HEK293 (cell line): Measurements from ENCODE around the gene CWC25.

Experiments used
- EGR2 ChIP-seq: fragments of 450-650 bp; formaldehyde crosslinking; IDR thresholded peaks from 2 replicates; pipeline ENCODE4 v1.5.1; 2016; ENCODE audit warnings: low read depth, missing biosample characterization, missing genetic modification characterization
- GLIS1 ChIP-seq: fragments of 450-650 bp; formaldehyde crosslinking; IDR thresholded peaks from 2 replicates; pipeline ENCODE4 v1.5.1; 2016; ENCODE audit warnings: missing biosample characterization, missing genetic modification characterization
- KLF8 ChIP-seq: fragments of 450-650 bp; formaldehyde crosslinking; IDR thresholded peaks from 2 replicates; pipeline ENCODE4 v1.5.1; 2016; ENCODE audit warnings: missing biosample characterization, missing genetic modification characterization
- OVOL3 ChIP-seq: fragments of 450-650 bp; formaldehyde crosslinking; IDR thresholded peaks from 2 replicates; pipeline ENCODE4 v1.5.1; 2016; ENCODE audit warnings: missing biosample characterization, missing genetic modification characterization
- SP2 ChIP-seq: fragments of 450-650 bp; formaldehyde crosslinking; IDR thresholded peaks from 2 replicates; pipeline ENCODE4 v1.5.1; 2016; ENCODE audit warnings: missing biosample characterization, missing genetic modification characterization
- TRIM28 ChIP-seq: IDR thresholded peaks from 2 replicates; pipeline ENCODE4 v1.6.1; 2011; ENCODE audit warnings: low read length, control low read depth, borderline replicate concordance
- ZBTB20 ChIP-seq: fragments of 450-650 bp; formaldehyde crosslinking; IDR thresholded peaks from 2 replicates; pipeline ENCODE4 v1.5.1; 2016; ENCODE audit warnings: missing biosample characterization, missing genetic modification characterization
- ZBTB8A ChIP-seq: fragments of 450-650 bp; formaldehyde crosslinking; IDR thresholded peaks from 2 replicates; pipeline ENCODE4 v1.5.1; 2016; ENCODE audit warnings: missing biosample characterization, missing genetic modification characterization
- ZNF114 ChIP-seq: fragments of 450-650 bp; formaldehyde crosslinking; IDR thresholded peaks from 2 replicates; pipeline ENCODE4 v1.5.0; 2017; ENCODE audit warnings: missing biosample characterization, missing genetic modification characterization
- ZNF132 ChIP-seq: fragments of 450-650 bp; formaldehyde crosslinking; IDR thresholded peaks from 2 replicates; pipeline ENCODE4 v1.5.1; 2017; ENCODE audit warnings: missing biosample characterization, missing genetic modification characterization, borderline replicate concordance
- ZNF155 ChIP-seq: fragments of 450-650 bp; formaldehyde crosslinking; IDR thresholded peaks from 2 replicates; pipeline ENCODE4 v1.5.1; 2016; ENCODE audit warnings: missing biosample characterization, missing genetic modification characterization
- ZNF211 ChIP-seq: fragments of 450-650 bp; formaldehyde crosslinking; IDR thresholded peaks from 2 replicates; pipeline ENCODE4 v1.5.1; 2016; ENCODE audit warnings: low read depth, missing biosample characterization, missing genetic modification characterization
- ZNF24 ChIP-seq: fragments of 450-650 bp; formaldehyde crosslinking; IDR thresholded peaks from 2 replicates; pipeline ENCODE4 v1.5.1; 2016; ENCODE audit warnings: missing biosample characterization, missing genetic modification characterization
- ZNF302 ChIP-seq: fragments of 450-650 bp; formaldehyde crosslinking; IDR thresholded peaks from 2 replicates; pipeline ENCODE4 v1.5.1; 2016; ENCODE audit warnings: missing biosample characterization, missing genetic modification characterization, low read depth
- ZNF324 ChIP-seq: fragments of 450-650 bp; formaldehyde crosslinking; IDR thresholded peaks from 2 replicates; pipeline ENCODE4 v1.5.1; 2016; ENCODE audit warnings: missing biosample characterization, missing genetic modification characterization
- ZNF37A ChIP-seq: fragments of 450-650 bp; IDR thresholded peaks from 2 replicates; pipeline ENCODE4 v1.5.1; 2018; ENCODE audit warnings: missing biosample characterization, missing genetic modification characterization
- ZNF394 ChIP-seq: fragments of 450-650 bp; formaldehyde crosslinking; IDR thresholded peaks from 2 replicates; pipeline ENCODE4 v1.5.1; 2016; ENCODE audit warnings: missing biosample characterization, missing genetic modification characterization, mild to moderate bottlenecking, moderate library complexity, borderline replicate concordance
- ZNF426 ChIP-seq: fragments of 450-650 bp; formaldehyde crosslinking; IDR thresholded peaks from 2 replicates; pipeline ENCODE4 v1.5.1; 2017; ENCODE audit warnings: missing biosample characterization, missing genetic modification characterization, mild to moderate bottlenecking, inconsistent platforms, moderate library complexity
- ZNF521 ChIP-seq: fragments of 450-650 bp; formaldehyde crosslinking; IDR thresholded peaks from 2 replicates; pipeline ENCODE4 v1.5.1; 2017; ENCODE audit warnings: missing biosample characterization, mild to moderate bottlenecking, missing genetic modification characterization
- ZNF530 ChIP-seq: fragments of 450-650 bp; formaldehyde crosslinking; IDR thresholded peaks from 2 replicates; pipeline ENCODE4 v1.5.1; 2016; ENCODE audit warnings: low read depth, missing biosample characterization, missing genetic modification characterization
- ZNF544 ChIP-seq: fragments of 450-650 bp; formaldehyde crosslinking; IDR thresholded peaks from 2 replicates; pipeline ENCODE4 v1.5.0; 2017; ENCODE audit warnings: missing biosample characterization, missing genetic modification characterization
- ZNF548 ChIP-seq: fragments of 450-650 bp; formaldehyde crosslinking; IDR thresholded peaks from 2 replicates; pipeline ENCODE4 v1.5.1; 2016; ENCODE audit warnings: missing biosample characterization, missing genetic modification characterization
- ZNF558 ChIP-seq: fragments of 450-650 bp; formaldehyde crosslinking; IDR thresholded peaks from 2 replicates; pipeline ENCODE4 v1.5.1; 2016; ENCODE audit warnings: missing biosample characterization, missing genetic modification characterization
- ZNF623 ChIP-seq: fragments of 450-650 bp; formaldehyde crosslinking; IDR thresholded peaks from 2 replicates; pipeline ENCODE4 v1.5.1; 2016; ENCODE audit warnings: missing biosample characterization, missing genetic modification characterization
- ZNF654 ChIP-seq: fragments of 450-650 bp; formaldehyde crosslinking; IDR thresholded peaks from 2 replicates; pipeline ENCODE4 v1.5.1; 2016; ENCODE audit warnings: low read depth, missing biosample characterization, missing genetic modification characterization
- ZNF777 ChIP-seq: fragments of 450-650 bp; formaldehyde crosslinking; IDR thresholded peaks from 2 replicates; pipeline ENCODE4 v1.5.1; 2017; ENCODE audit warnings: missing biosample characterization, missing genetic modification characterization, borderline replicate concordance
- ZNF837 ChIP-seq: fragments of 450-650 bp; formaldehyde crosslinking; IDR thresholded peaks from 2 replicates; pipeline ENCODE4 v1.5.1; 2016; ENCODE audit warnings: missing biosample characterization, missing genetic modification characterization
- TF ChIP-seq, protein P1 (sequence below): fragments of 450-650 bp; formaldehyde crosslinking; IDR thresholded peaks from 2 replicates; pipeline ENCODE4 v1.5.1; 2016; ENCODE audit warnings: missing biosample characterization, missing genetic modification characterization
- TF ChIP-seq, protein P2 (sequence below): fragments of 450-650 bp; formaldehyde crosslinking; optimal IDR thresholded peaks from 2 replicates; pipeline ENCODE3; 2016; ENCODE audit warnings: missing biosample characterization, mild to moderate bottlenecking, missing genetic modification characterization
- TF ChIP-seq, protein P3 (sequence below): fragments of 450-650 bp; formaldehyde crosslinking; IDR thresholded peaks from 2 replicates; pipeline ENCODE4 v1.5.1; 2016; ENCODE audit warnings: missing biosample characterization, missing genetic modification characterization
- TF ChIP-seq, protein P4 (sequence below): fragments of 450-650 bp; IDR thresholded peaks from 2 replicates; pipeline ENCODE4 v1.5.1; 2018; ENCODE audit warnings: missing biosample characterization, mild to moderate bottlenecking, missing genetic modification characterization
- TF ChIP-seq, protein P5 (sequence below): fragments of 450-650 bp; formaldehyde crosslinking; IDR thresholded peaks from 2 replicates; pipeline ENCODE4 v1.5.1; 2016; ENCODE audit warnings: missing biosample characterization, missing genetic modification characterization
- TF ChIP-seq, protein P6 (sequence below): fragments of 450-650 bp; formaldehyde crosslinking; IDR thresholded peaks from 2 replicates; pipeline ENCODE4 v1.5.1; 2016; ENCODE audit warnings: missing biosample characterization, missing genetic modification characterization

Gene CWC25

DNA sequence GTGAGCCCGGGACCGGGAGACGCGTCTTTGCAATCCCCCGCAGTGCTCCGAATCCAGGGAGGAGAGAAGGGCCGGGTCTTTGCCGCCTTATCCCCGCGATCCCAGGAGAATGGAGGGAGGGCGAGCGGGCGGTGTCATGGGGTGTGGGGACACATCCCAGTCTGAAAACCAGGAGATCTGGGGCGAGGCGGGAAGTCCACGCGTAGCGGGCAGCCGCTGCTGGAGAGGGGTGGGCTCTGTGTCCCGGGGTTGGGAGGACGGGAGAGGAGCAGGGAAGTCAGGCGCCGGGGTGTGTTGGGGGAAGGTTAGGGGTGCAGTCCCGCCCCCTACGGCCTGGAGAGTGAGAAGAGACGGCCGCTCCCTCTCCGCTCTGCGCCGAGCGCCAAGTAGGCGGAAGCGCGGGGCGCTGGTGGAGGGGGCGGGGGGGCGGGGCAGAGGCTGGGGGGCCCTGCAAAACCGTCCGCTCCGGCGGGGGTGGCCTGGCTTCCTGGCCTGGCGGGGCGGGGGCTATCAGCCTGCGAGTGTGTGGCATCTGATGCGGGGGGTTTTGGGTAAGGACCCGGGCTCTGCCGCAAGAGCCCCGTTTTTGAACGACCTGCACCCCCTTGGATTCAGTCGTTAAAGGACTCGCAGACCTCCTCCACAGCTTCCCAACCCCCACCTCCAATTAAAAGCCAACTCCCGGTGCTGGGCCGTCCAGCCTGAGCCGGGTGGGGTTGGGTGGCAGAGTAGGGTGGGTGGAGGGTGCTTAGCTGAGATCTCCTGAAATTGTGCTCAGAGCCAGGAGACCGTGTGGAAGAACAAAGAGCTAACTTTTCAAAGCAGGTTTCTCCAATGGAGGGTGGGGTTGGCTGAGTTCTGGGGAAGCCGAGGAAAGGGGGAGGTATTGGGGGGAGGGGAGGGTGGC is 45.4 kb upstream of the CWC25 start (continued):
- no peak for TF ChIP-seq ZNF654 (tag by site-specific recombination)
- TF ChIP-seq ZNF548: no peak
- no peak for TF ChIP-seq ZNF132 (tag by site-specific recombination)
- no peak for TF ChIP-seq ZNF37A (tag by site-specific recombination)
- TF ChIP-seq, protein P1, sequence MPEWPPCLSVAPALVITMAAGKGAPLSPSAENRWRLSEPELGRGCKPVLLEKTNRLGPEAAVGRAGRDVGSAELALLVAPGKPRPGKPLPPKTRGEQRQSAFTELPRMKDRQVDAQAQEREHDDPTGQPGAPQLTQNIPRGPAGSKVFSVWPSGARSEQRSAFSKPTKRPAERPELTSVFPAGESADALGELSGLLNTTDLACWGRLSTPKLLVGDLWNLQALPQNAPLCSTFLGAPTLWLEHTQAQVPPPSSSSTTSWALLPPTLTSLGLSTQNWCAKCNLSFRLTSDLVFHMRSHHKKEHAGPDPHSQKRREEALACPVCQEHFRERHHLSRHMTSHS (tag by site-specific recombination): no peak
- no peak for TF ChIP-seq ZNF324 (tag by site-specific recombination)
- peak; percentile 69 for TF ChIP-seq ZBTB20 (tag by site-specific recombination)
- TF ChIP-seq ZNF211 (tag by site-specific recombination): no peak
- no peak for TF ChIP-seq ZNF521 (tag by site-specific recombination)
- TF ChIP-seq ZNF544 (tag by site-specific recombination): no peak
- TF ChIP-seq, protein P2, sequence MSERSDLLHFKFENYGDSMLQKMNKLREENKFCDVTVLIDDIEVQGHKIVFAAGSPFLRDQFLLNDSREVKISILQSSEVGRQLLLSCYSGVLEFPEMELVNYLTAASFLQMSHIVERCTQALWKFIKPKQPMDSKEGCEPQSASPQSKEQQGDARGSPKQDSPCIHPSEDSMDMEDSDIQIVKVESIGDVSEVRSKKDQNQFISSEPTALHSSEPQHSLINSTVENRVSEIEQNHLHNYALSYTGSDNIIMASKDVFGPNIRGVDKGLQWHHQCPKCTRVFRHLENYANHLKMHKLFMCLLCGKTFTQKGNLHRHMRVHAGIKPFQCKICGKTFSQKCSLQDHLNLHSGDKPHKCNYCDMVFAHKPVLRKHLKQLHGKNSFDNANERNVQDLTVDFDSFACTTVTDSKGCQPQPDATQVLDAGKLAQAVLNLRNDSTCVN (tag by site-specific recombination): peak; percentile 71
- TF ChIP-seq, protein P3, sequence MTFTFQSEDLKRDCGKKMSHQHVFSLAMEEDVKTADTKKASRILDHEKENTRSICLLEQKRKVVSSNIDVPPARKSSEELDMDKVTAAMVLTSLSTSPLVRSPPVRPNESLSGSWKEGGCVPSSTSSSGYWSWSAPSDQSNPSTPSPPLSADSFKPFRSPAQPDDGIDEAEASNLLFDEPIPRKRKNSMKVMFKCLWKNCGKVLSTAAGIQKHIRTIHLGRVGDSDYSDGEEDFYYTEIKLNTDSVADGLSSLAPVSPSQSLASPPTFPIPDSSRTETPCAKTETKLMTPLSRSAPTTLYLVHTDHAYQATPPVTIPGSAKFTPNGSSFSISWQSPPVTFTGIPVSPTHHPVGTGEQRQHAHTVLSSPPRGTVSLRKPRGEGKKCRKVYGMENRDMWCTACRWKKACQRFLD (tag by site-specific recombination): no peak
- TF ChIP-seq ZBTB8A (tag by site-specific recombination): no peak; the same call in 1 of the 2 replicates
- peak; percentile 54; the same call in 1 of the 2 replicates for TF ChIP-seq ZNF394 (tag by site-specific recombination)
- peak; percentile 37 for TF ChIP-seq GLIS1 (tag by site-specific recombination)
- no peak for TF ChIP-seq ZNF837
- TF ChIP-seq ZNF530 (tag by site-specific recombination): no peak
- TF ChIP-seq, protein P4, sequence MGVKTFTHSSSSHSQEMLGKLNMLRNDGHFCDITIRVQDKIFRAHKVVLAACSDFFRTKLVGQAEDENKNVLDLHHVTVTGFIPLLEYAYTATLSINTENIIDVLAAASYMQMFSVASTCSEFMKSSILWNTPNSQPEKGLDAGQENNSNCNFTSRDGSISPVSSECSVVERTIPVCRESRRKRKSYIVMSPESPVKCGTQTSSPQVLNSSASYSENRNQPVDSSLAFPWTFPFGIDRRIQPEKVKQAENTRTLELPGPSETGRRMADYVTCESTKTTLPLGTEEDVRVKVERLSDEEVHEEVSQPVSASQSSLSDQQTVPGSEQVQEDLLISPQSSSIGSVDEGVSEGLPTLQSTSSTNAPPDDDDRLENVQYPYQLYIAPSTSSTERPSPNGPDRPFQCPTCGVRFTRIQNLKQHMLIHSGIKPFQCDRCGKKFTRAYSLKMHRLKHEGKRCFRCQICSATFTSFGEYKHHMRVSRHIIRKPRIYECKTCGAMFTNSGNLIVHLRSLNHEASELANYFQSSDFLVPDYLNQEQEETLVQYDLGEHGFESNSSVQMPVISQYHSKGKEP (tag by site-specific recombination): no peak
- peak; percentile 55; the same call in 1 of the 2 replicates for TF ChIP-seq ZNF777 (tag by site-specific recombination)
- TF ChIP-seq EGR2 (tag by site-specific recombination): peak; percentile 25
- TF ChIP-seq KLF8: peak; percentile 88
- TF ChIP-seq ZNF114 (tag by site-specific recombination): no peak
- TF ChIP-seq ZNF24 (tag by site-specific recombination): 0 out of 2 replicates have a peak, but pooled peaks have one; percentile 55
- TF ChIP-seq ZNF155 (tag by site-specific recombination): no peak
- TF ChIP-seq TRIM28: no peak
- no peak for TF ChIP-seq ZNF558 (tag by site-specific recombination)
- TF ChIP-seq ZNF426 (tag by site-specific recombination): no peak
- no peak for TF ChIP-seq OVOL3 (tag by site-specific recombination)
- no peak for TF ChIP-seq ZNF623 (tag by site-specific recombination)
- TF ChIP-seq, protein P5, sequence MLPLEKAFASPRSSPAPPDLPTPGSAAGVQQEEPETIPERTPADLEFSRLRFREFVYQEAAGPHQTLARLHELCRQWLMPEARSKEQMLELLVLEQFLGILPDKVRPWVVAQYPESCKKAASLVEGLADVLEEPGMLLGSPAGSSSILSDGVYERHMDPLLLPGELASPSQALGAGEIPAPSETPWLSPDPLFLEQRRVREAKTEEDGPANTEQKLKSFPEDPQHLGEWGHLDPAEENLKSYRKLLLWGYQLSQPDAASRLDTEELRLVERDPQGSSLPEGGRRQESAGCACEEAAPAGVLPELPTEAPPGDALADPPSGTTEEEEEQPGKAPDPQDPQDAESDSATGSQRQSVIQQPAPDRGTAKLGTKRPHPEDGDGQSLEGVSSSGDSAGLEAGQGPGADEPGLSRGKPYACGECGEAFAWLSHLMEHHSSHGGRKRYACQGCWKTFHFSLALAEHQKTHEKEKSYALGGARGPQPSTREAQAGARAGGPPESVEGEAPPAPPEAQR (tag by site-specific recombination): no peak
- TF ChIP-seq ZNF302 (tag by site-specific recombination): no peak
- peak; percentile 80 for TF ChIP-seq SP2
- TF ChIP-seq, protein P6, sequence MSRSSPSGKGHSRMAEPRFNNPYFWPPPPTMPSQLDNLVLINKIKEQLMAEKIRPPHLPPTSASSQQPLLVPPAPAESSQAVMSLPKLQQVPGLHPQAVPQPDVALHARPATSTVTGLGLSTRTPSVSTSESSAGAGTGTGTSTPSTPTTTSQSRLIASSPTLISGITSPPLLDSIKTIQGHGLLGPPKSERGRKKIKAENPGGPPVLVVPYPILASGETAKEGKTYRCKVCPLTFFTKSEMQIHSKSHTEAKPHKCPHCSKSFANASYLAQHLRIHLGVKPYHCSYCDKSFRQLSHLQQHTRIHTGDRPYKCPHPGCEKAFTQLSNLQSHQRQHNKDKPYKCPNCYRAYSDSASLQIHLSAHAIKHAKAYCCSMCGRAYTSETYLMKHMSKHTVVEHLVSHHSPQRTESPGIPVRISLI (tag by site-specific recombination): no peak
